GM23248 (cell line): Measurements from ENCODE around the gene TBC1D1. TPM values are rescaled to one million over a fixed set of nuclear protein-coding genes. Genes with fewer than 3 reads are reported as not detected.
"Not testable (repeated sequence)": the region's sequence is repeated elsewhere in the genome, so short reads cannot be mapped to it uniquely, and the experiment has no call there.

Source experiments
- DNase-seq: peaks from one replicate; pipeline ENCODE4 v3.0.0-alpha.2; 2015
- H2AFZ ChIP-seq: fragments of 200-600 bp; sonication (generic); 2 replicates; pipeline ENCODE4 v1.6.1; 2016; ENCODE audit warnings: antibody characterized with exemption
- H3F3A ChIP-seq: fragments of 200-600 bp; sonication (generic); 2 replicates; pipeline ENCODE4 v1.6.1; 2016; ENCODE audit warnings: mild to moderate bottlenecking, antibody characterized with exemption, mixed run types; ENCODE audit not compliant: insufficient read depth
- H3K27ac ChIP-seq: fragments of 200-600 bp; sonication (generic); 2 replicates; pipeline ENCODE4 v1.5.1; 2016; ENCODE audit warnings: mild to moderate bottlenecking
- H3K27me3 ChIP-seq: fragments of 200-600 bp; sonication (generic); replicated peaks from 2 replicates; pipeline ENCODE4 v1.6.1; 2016; ENCODE audit warnings: mild to moderate bottlenecking; ENCODE audit not compliant: insufficient read depth
- H3K36me3 ChIP-seq: fragments of 200-600 bp; sonication (generic); 2 replicates; pipeline ENCODE4 v1.6.1; 2016; ENCODE audit warnings: low read depth, mild to moderate bottlenecking
- H3K4me1 ChIP-seq: fragments of 200-600 bp; sonication (generic); 2 replicates; pipeline ENCODE4 v1.6.1; 2016; ENCODE audit warnings: mild to moderate bottlenecking; ENCODE audit not compliant: insufficient read depth
- H3K4me2 ChIP-seq: fragments of 200-600 bp; sonication (generic); one replicate; pipeline ENCODE4 v1.6.1; 2016; ENCODE audit warnings: mild to moderate bottlenecking; ENCODE audit not compliant: unreplicated experiment
- H3K4me3 ChIP-seq: fragments of 200-600 bp; sonication (generic); 2 replicates; pipeline ENCODE4 v1.5.1; 2016; ENCODE audit warnings: mild to moderate bottlenecking
- H3K79me2 ChIP-seq: fragments of 200-600 bp; sonication (generic); 2 replicates; pipeline ENCODE4 v1.6.1; 2016; ENCODE audit warnings: mild to moderate bottlenecking; ENCODE audit not compliant: insufficient read depth
- H3K9ac ChIP-seq: fragments of 200-600 bp; sonication (generic); 2 replicates; pipeline ENCODE4 v1.6.1; 2016; ENCODE audit warnings: mild to moderate bottlenecking
- H3K9me2 ChIP-seq: fragments of 200-600 bp; sonication (generic); 2 replicates; pipeline ENCODE4 v1.6.1; 2016; ENCODE audit warnings: mixed run types, mild to moderate bottlenecking, moderate library complexity; ENCODE audit not compliant: insufficient read depth
- H3K9me3 ChIP-seq: fragments of 200-600 bp; sonication (generic); one replicate; pipeline ENCODE4 v1.6.1; 2017; ENCODE audit warnings: low read depth
- H4K20me1 ChIP-seq: fragments of 200-600 bp; sonication (generic); 2 replicates; pipeline ENCODE4 v1.6.0; 2016; ENCODE audit not compliant: insufficient read depth
- EZH2 ChIP-seq: fragments of 200-600 bp; sonication (generic); IDR thresholded peaks from 2 replicates; pipeline ENCODE4 v1.6.1; 2018; ENCODE audit warnings: antibody characterized with exemption, mild to moderate bottlenecking; ENCODE audit not compliant: insufficient read depth, poor library complexity, severe bottlenecking
- EZH2phosphoT487 ChIP-seq: fragments of 200-600 bp; sonication (generic); IDR thresholded peaks from 2 replicates; pipeline ENCODE4 v1.6.1; 2018; ENCODE audit warnings: antibody characterized with exemption, moderate library complexity, mild to moderate bottlenecking, low read depth; ENCODE audit not compliant: insufficient read depth
- WGBS, 2 experiments: methylation state at CpG; one replicate each; pipeline ENCODE4 v1.1.6; 2015 to 2017; ENCODE audit warnings: low lambda C conversion rate in 2 of 2, low coverage in 1 of 2; ENCODE audit errors: missing lambda C conversion rate in 2 of 2; 5-methylcytosine and 5-hydroxymethylcytosine counted together
- in situ Hi-C: fragments of 300-500 bp; cut with MboI; formaldehyde crosslinking; loops from 2 replicates; pipeline ENCODE4 v1.15.0; 2020
- polyA plus RNA-seq: library from polyadenylated mRNA; unstranded; fragments of >200 nt; fragmentation: Nextera tagmentation; extraction: Ambion mirVana; gene quantifications from 2 replicates; pipeline ENCODE4 v1.2.1, GENCODE V29; 2016
- total RNA-seq: library from RNA; depleted of rRNA; stranded (reverse); fragments of >200 nt; shearing (Covaris generic); gene quantifications from 2 replicates; pipeline ENCODE4 v1.2.3, GENCODE V29; 2014

TBC1D1 gene
- total and polyA plus RNA-seq, 2 experiments from 2014 or later: 12.4 to 34.6 TPM

DNA sequence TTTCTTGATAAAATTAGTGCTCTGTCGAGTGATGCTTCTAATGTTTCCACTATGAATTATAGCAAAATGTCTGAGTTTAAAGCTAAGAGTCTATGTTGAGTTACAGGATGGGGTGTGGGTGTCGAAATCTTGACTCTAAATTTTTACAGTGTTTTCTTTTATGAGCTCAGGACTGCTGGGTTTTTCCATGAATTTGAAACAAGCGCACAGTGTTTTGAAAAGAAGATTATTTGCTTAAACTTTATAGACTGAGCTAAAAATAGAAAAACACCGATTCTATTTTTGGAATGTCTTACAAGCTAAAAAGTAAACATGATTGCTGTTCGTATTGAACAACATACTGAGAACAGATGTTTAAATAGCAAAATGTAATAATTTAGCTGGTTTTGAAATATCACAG is 76.9 kb downstream of the TBC1D1 start:
- Histone ChIP-seq H3K79me2 (no peaks in the 10 kb centered on the region), H3K9me3 (no peaks in the 10 kb centered on the region), H2AFZ (no peak overlapping the region), H3K9me2 (no peaks in the 10 kb centered on the region), H3K9ac (no peak overlapping the region), H3K27ac (no peak overlapping the region), H3K36me3 (no peaks in the 10 kb centered on the region), H3K4me1 (no peaks in the 10 kb centered on the region), H3K27me3 (no peaks in the 10 kb centered on the region), H3K4me3 (no peak overlapping the region), H3K4me2 (no peak overlapping the region), H3F3A (no peaks in the 10 kb centered on the region), H4K20me1 (no peaks in the 10 kb centered on the region)
- in situ Hi-C loops: no loop called here
- DNase-seq: no peak
- 23 to 27% methylated on average over 5 of the region's 5 CpGs for WGBS, 2 experiments
- TF ChIP-seq EZH2 (no peak), EZH2phosphoT487 (no peak)

DNA sequence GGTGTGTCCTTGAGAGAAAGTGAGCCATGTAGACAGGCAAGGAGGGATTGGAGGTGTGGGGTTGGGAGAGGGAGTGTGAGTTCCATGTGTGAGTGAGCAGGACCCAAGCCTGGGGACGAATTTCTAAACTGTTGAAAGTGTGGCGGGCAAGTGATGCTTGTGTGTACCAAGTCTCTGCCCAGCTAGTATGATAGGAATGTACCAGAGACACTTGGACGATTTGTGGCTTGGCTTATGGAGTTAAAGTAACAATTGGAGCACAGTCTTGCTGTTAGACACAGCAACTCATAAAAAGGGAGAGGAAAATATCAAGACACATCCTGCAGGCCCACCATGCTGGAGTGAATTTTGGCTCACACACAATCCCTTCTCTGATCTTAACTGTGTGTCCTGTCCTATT is 77.9 kb downstream of the TBC1D1 start:
- no peak overlapping the region for H3K27ac ChIP-seq
- H3K79me2 ChIP-seq: no peaks in the 10 kb centered on the region
- no peak overlapping the region for H3K9ac ChIP-seq
- no peaks in the 10 kb centered on the region for H3K9me3 ChIP-seq
- H3K4me2 ChIP-seq: no peak overlapping the region
- WGBS, 2 experiments: 63 to 74% methylated on average over 3 of the region's 3 CpGs
- H3F3A ChIP-seq: no peaks in the 10 kb centered on the region
- TF ChIP-seq EZH2: no peak
- no peak for TF ChIP-seq EZH2phosphoT487
- no peaks in the 10 kb centered on the region for H3K27me3 ChIP-seq
- H3K9me2 ChIP-seq: no peaks in the 10 kb centered on the region
- H2AFZ ChIP-seq: no peak overlapping the region
- in situ Hi-C loops: no loop called here
- no peaks in the 10 kb centered on the region for H3K4me1 ChIP-seq
- H3K36me3 ChIP-seq: no peaks in the 10 kb centered on the region
- H3K4me3 ChIP-seq: no peak overlapping the region
- no peak for DNase-seq
- no peaks in the 10 kb centered on the region for H4K20me1 ChIP-seq

DNA sequence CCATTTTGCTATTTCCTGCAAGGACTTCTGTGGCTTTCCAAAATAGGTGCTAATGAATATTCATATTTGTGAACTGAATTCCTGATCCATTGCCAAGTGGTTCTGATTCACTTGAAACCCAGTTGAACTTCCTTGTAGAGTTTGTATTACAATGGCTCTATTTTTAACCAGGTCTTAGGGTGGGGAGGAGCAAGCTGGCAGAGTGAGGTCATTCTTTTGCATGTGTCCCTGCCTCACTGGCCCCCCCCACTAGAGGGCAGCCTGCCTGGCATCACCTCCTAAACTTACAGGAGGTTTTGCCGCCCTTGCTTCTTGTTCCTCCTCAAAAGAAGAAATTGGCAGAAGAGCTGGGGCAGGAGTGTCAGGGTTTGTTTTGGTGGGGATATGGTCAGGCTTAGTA is 79.8 kb downstream of the TBC1D1 start:
- no peak overlapping the region for H3K9ac ChIP-seq
- H3K9me2 ChIP-seq: no peaks in the 10 kb centered on the region
- no peak overlapping the region for H3K4me2 ChIP-seq
- peak; percentile 60 for DNase-seq
- no peak overlapping the region for H3K4me3 ChIP-seq
- no peaks in the 10 kb centered on the region for H3F3A ChIP-seq
- H3K79me2 ChIP-seq: no peaks in the 10 kb centered on the region
- no peaks in the 10 kb centered on the region for H3K4me1 ChIP-seq
- H3K27me3 ChIP-seq: no peaks in the 10 kb centered on the region
- in situ Hi-C loops: no loop called here
- TF ChIP-seq EZH2 (no peak), EZH2phosphoT487 (no peak)
- H3K27ac ChIP-seq: no peak overlapping the region
- no peak overlapping the region for H2AFZ ChIP-seq
- whole genome bisulfite sequencing, 2 experiments: 100% methylated on average over 1 of the region's 1 CpG
- no peaks in the 10 kb centered on the region for H4K20me1 ChIP-seq
- H3K36me3 ChIP-seq: no peaks in the 10 kb centered on the region
- no peaks in the 10 kb centered on the region for H3K9me3 ChIP-seq

DNA sequence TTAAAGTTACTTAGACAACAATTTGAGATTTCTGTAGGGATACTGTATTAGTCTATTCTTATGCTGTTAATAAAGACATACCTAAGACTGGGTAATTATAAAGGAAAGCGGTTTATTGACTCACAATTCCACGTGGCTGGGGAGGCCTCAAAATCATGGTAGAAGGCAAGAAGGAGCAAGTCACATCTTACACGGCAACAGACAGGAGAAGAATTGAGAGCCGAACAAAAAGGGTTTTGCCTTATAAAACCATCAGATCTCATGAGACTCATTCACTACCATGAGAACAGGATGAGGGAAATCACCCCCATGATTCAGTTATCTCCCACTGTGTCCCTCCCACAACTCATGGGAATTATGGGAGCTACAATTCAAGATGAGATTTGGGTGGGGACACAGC is 80.3 kb downstream of the TBC1D1 start:
- Histone ChIP-seq H3K9me2 (no peaks in the 10 kb centered on the region), H3K4me1 (no peaks in the 10 kb centered on the region), H3K79me2 (no peaks in the 10 kb centered on the region), H4K20me1 (no peaks in the 10 kb centered on the region), H3K9ac (no peak overlapping the region), H3K36me3 (no peaks in the 10 kb centered on the region), H3K4me3 (no peak overlapping the region), H3F3A (peaks cover 3% of the 10 kb centered on the region; the same call in 1 of the 2 replicates), H3K4me2 (no peak overlapping the region), H3K9me3 (no peaks in the 10 kb centered on the region), H3K27ac (no peak overlapping the region), H3K27me3 (no peaks in the 10 kb centered on the region), H2AFZ (no peak overlapping the region)
- TF ChIP-seq EZH2 (no peak), EZH2phosphoT487 (no peak)
- 86% methylated on average over 4 of the region's 4 CpGs for WGBS, 2 experiments
- in situ Hi-C loops: no loop called here
- DNase-seq: no peak

DNA sequence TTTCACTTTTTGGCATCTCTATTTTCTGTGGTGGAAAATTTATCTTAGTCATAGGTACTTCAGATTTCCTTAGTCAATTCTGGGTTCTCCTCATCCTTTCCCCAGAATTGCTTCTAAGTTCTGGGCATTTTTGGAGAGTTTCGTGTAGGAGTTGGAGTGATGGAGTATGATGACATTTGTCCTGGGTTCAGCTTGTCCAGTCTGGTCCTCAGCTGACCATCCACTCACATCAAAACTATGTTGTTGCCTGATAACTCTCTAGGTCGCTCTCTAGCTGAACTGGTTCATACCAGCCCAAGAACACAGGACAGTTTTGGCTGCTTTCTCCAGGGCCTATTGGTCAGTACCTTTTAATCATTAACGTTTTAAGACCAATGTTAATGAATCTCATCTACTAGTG is 82.6 kb downstream of the TBC1D1 start:
- H3K9me2 ChIP-seq: no peaks in the 10 kb centered on the region
- in situ Hi-C loops: no loop called here
- H3K79me2 ChIP-seq: 0 out of 2 replicates have a peak, but pooled peaks cover under 1% of the 10 kb centered on the region
- H3K36me3 ChIP-seq: no peaks in the 10 kb centered on the region
- H3K4me1 ChIP-seq: peaks cover 3% of the 10 kb centered on the region
- TF ChIP-seq EZH2phosphoT487 (no peak), EZH2 (no peak)
- no peaks in the 10 kb centered on the region for H3K27me3 ChIP-seq
- H3K4me3 ChIP-seq: no peak overlapping the region
- DNase-seq: no peak
- no peaks in the 10 kb centered on the region for H4K20me1 ChIP-seq
- no peaks in the 10 kb centered on the region for H3K9me3 ChIP-seq
- H3F3A ChIP-seq: peaks cover 13% of the 10 kb centered on the region
- no peak overlapping the region for H3K27ac ChIP-seq
- no peak overlapping the region for H3K9ac ChIP-seq
- H3K4me2 ChIP-seq: no peak overlapping the region
- 77 to 84% methylated on average over 3 of the region's 3 CpGs for WGBS, 2 experiments
- no peak overlapping the region for H2AFZ ChIP-seq

DNA sequence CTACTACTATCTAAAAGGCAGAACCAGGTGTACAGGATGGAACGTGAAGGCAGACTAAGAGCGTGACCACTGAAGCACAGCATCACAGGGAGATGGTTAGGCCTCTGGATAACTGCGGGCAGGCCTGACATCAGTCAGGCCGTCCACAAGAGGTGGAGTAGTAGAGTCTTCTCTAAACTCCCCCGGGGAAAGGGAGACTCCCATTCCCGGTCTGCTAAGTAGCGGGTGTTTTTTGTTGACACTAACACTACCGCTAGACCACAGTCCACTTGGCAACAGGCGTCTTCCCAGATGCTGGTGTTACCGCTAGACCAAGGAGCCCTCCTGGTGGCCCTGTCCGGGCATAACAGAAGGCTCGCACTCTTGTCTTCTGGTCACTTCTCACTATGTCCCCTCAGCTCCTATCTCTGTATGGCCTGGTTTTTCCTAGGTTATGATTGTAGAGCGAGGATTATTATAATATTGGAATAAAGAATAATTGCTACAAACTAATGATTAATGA is 84.5 kb downstream of the TBC1D1 start:
- Histone ChIP-seq H3K79me2 (peaks cover 20% of the 10 kb centered on the region), H3F3A (peaks cover 15% of the 10 kb centered on the region)
- H3K9me2 ChIP-seq, H3K4me3 ChIP-seq, H3K27ac ChIP-seq, H4K20me1 ChIP-seq, H3K27me3 ChIP-seq, H3K4me2 ChIP-seq, DNase-seq, H3K9me3 ChIP-seq, H3K4me1 ChIP-seq, H3K9ac ChIP-seq, H2AFZ ChIP-seq, in situ Hi-C loops, H3K36me3 ChIP-seq: not testable (repeated sequence)
- WGBS, 2 experiments: 90 to 93% methylated on average over 12 to 13 of the region's 13 CpGs
